WTC11 (cell line): ENCODE measurements around the gene HOXB5. TPM values are rescaled to one million over a fixed set of nuclear protein-coding genes. Genes with fewer than 3 reads are reported as not detected.

Experiments used
- ATAC-seq: fragments of 200-7000 bp; cut with Tn5 transposase; 2 replicates; pipeline ENCODE4 v1.10.0; 2021; ENCODE audit warnings: mild to moderate bottlenecking, moderate library complexity
- CTCF ChIA-PET: fragments of 300-600 bp; sonication (Branson Sonifier 250); formaldehyde crosslinking; loops from one replicate; lab custom pipeline; 2021; ENCODE audit warnings: antibody characterized with exemption; lab: Charles Lee
- POLR2A ChIA-PET: fragments of 350-600 bp; sonication (Branson Sonifier 250); formaldehyde crosslinking; loops from one replicate; lab custom pipeline; 2021; ENCODE audit warnings: antibody characterized with exemption; lab: Charles Lee
- DNase-seq: peaks from one replicate; pipeline ENCODE4 v3.0.0; 2021; ENCODE audit warnings: low spot score
- H3K27ac Mint-ChIP-seq: 2 replicates; pipeline ENCODE4 v1.8.0; 2021; ENCODE audit warnings: mixed read lengths
- H3K27me3 Mint-ChIP-seq: 2 replicates; pipeline ENCODE4 v1.8.0; 2021; ENCODE audit warnings: low read depth, mild to moderate bottlenecking, moderate library complexity, mixed read lengths
- H3K36me3 Mint-ChIP-seq: 2 replicates; pipeline ENCODE4 v1.8.0; 2021; ENCODE audit warnings: mixed read lengths
- H3K4me1 Mint-ChIP-seq: 2 replicates; pipeline ENCODE4 v1.8.0; 2022; ENCODE audit warnings: mixed read lengths
- H3K4me3 Mint-ChIP-seq: 2 replicates; pipeline ENCODE4 v1.8.0; 2021; ENCODE audit warnings: mild to moderate bottlenecking, moderate library complexity, mixed read lengths
- H3K9me3 Mint-ChIP-seq: 2 replicates; pipeline ENCODE4 v1.8.0; 2021; ENCODE audit warnings: mixed read lengths
- FOXK1 ChIP-seq: sonication (generic); formaldehyde crosslinking; IDR thresholded peaks from 2 replicates; pipeline ENCODE4 v1.8.0; 2022; ENCODE audit warnings: mild to moderate bottlenecking, moderate library complexity, missing genetic modification reagents
- FOXP1 ChIP-seq: sonication (generic); formaldehyde crosslinking; IDR thresholded peaks from 2 replicates; pipeline ENCODE4 v1.8.0; 2022; ENCODE audit warnings: missing genetic modification reagents, mild to moderate bottlenecking, moderate library complexity, borderline replicate concordance
- GABPB1 ChIP-seq: sonication (generic); formaldehyde crosslinking; IDR thresholded peaks from 2 replicates; pipeline ENCODE4 v1.8.1; 2023; ENCODE audit warnings: mild to moderate bottlenecking, missing genetic modification reagents
- GRHL2 ChIP-seq: fragments of 250-450 bp; sonication (Bioruptor Pico); IDR thresholded peaks from 2 replicates; pipeline ENCODE4 v1.8.0; 2022; ENCODE audit warnings: mild to moderate bottlenecking, moderate library complexity; ENCODE audit not compliant: insufficient replicate concordance, severe bottlenecking
- MYBL2 ChIP-seq: sonication (generic); formaldehyde crosslinking; IDR thresholded peaks from 2 replicates; pipeline ENCODE4 v1.8.1; 2023; ENCODE audit warnings: mild to moderate bottlenecking, moderate library complexity, missing genetic modification reagents
- NR2C2 ChIP-seq: sonication (generic); formaldehyde crosslinking; IDR thresholded peaks from 2 replicates; pipeline ENCODE4 v1.8.0; 2022; ENCODE audit warnings: mild to moderate bottlenecking, missing genetic modification reagents
- SMAD4 ChIP-seq: sonication (generic); formaldehyde crosslinking; IDR thresholded peaks from 2 replicates; pipeline ENCODE4 v1.8.0; 2022; ENCODE audit warnings: mild to moderate bottlenecking, missing genetic modification reagents
- SOX15 ChIP-seq: fragments of 250-450 bp; sonication (Bioruptor Pico); IDR thresholded peaks from 2 replicates; pipeline ENCODE4 v1.9.0; 2021; ENCODE audit warnings: mild to moderate bottlenecking
- SP1 ChIP-seq: sonication (generic); formaldehyde crosslinking; conservative IDR thresholded peaks from 2 replicates; pipeline ENCODE4 v1.8.1; 2022; ENCODE audit warnings: missing genetic modification reagents
- TEAD4 ChIP-seq: sonication (generic); formaldehyde crosslinking; IDR thresholded peaks from 2 replicates; pipeline ENCODE4 v1.8.0; 2022; ENCODE audit warnings: mild to moderate bottlenecking, missing genetic modification reagents
- ZNF219 ChIP-seq: sonication (generic); formaldehyde crosslinking; IDR thresholded peaks from 2 replicates; pipeline ENCODE4 v1.8.0; 2023; ENCODE audit warnings: missing genetic modification reagents, mild to moderate bottlenecking, borderline replicate concordance
- ZNF232 ChIP-seq: sonication (generic); formaldehyde crosslinking; IDR thresholded peaks from 2 replicates; pipeline ENCODE4 v1.8.0; 2022; ENCODE audit warnings: mild to moderate bottlenecking, missing genetic modification reagents
- ZNF317 ChIP-seq: sonication (generic); formaldehyde crosslinking; IDR thresholded peaks from 2 replicates; pipeline ENCODE4 v1.8.1; 2023; ENCODE audit warnings: low read depth, mild to moderate bottlenecking, moderate library complexity, missing genetic modification reagents, borderline replicate concordance
- ZNF671 ChIP-seq: fragments of 250-450 bp; sonication (Bioruptor Pico); IDR thresholded peaks from 2 replicates; pipeline ENCODE4 v1.8.0; 2021; ENCODE audit warnings: mild to moderate bottlenecking
- total RNA-seq: library from RNA; stranded (reverse); gene quantifications from 3 replicates; pipeline ENCODE4 v1.2.3, GENCODE V29; 2021
- TF ChIP-seq, protein P1 (sequence below): sonication (generic); formaldehyde crosslinking; IDR thresholded peaks from 2 replicates; pipeline ENCODE4 v1.8.1; 2023; ENCODE audit warnings: mild to moderate bottlenecking, missing genetic modification reagents
- TF ChIP-seq, protein P2 (sequence below): fragments of 250-450 bp; sonication (Bioruptor Pico); IDR thresholded peaks from 2 replicates; pipeline ENCODE4 v1.9.0; 2021; ENCODE audit warnings: mild to moderate bottlenecking
- TF ChIP-seq, protein P3 (sequence below): fragments of 250-450 bp; sonication (Bioruptor Pico); IDR thresholded peaks from 2 replicates; pipeline ENCODE4 v1.8.0; 2021; ENCODE audit warnings: mild to moderate bottlenecking
- TF ChIP-seq, protein P4 (sequence below): sonication (generic); formaldehyde crosslinking; IDR thresholded peaks from 2 replicates; pipeline ENCODE4 v1.8.1; 2022; ENCODE audit warnings: mild to moderate bottlenecking, missing genetic modification reagents, moderate library complexity, borderline replicate concordance
- TF ChIP-seq, protein P5 (sequence below): fragments of 250-450 bp; sonication (Bioruptor Pico); IDR thresholded peaks from 2 replicates; pipeline ENCODE4 v1.9.0; 2021; ENCODE audit warnings: mild to moderate bottlenecking
- TF ChIP-seq, protein P6 (sequence below): fragments of 250-450 bp; sonication (Bioruptor Pico); IDR thresholded peaks from 2 replicates; pipeline ENCODE4 v2.1.2; 2022; ENCODE audit warnings: mild to moderate bottlenecking, moderate library complexity
- TF ChIP-seq, protein P7 (sequence below): sonication (generic); formaldehyde crosslinking; IDR thresholded peaks from 2 replicates; pipeline ENCODE4 v1.8.0; 2022; ENCODE audit warnings: mild to moderate bottlenecking, missing genetic modification reagents
- TF ChIP-seq, protein P8 (sequence below): sonication (generic); formaldehyde crosslinking; IDR thresholded peaks from 2 replicates; pipeline ENCODE4 v1.8.1; 2023; ENCODE audit warnings: mild to moderate bottlenecking, missing genetic modification reagents, moderate library complexity
- TF ChIP-seq, protein P9 (sequence below): sonication (generic); formaldehyde crosslinking; IDR thresholded peaks from 2 replicates; pipeline ENCODE4 v1.8.0; 2022; ENCODE audit warnings: mild to moderate bottlenecking, missing genetic modification reagents

Gene HOXB5
- total RNA-seq, 1 experiment from 2014 or later: not detected

DNA sequence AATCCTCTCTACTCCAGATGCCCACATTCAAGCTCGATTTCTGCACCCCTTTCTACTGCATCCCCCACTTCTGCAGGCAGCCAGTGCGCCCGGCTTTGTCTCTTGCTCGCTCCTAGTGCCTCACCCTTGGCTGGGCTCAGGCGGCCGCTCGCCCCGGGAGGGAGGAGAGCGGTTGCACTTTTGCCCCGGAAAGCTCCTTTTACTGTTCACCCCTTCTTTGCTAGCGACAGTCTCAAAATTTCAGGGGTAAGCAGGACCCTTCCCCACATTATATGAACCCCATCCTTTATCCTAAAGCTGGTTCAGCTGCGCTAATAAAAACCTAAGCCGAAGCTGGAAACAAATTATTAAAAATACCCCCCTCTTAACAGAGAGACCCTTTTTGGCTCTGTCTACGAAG is 1.0 kb downstream of the HOXB5 start (continued):
- TF ChIP-seq, protein P1, sequence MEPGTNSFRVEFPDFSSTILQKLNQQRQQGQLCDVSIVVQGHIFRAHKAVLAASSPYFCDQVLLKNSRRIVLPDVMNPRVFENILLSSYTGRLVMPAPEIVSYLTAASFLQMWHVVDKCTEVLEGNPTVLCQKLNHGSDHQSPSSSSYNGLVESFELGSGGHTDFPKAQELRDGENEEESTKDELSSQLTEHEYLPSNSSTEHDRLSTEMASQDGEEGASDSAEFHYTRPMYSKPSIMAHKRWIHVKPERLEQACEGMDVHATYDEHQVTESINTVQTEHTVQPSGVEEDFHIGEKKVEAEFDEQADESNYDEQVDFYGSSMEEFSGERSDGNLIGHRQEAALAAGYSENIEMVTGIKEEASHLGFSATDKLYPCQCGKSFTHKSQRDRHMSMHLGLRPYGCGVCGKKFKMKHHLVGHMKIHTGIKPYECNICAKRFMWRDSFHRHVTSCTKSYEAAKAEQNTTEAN: no peak
- TF ChIP-seq, protein P2, sequence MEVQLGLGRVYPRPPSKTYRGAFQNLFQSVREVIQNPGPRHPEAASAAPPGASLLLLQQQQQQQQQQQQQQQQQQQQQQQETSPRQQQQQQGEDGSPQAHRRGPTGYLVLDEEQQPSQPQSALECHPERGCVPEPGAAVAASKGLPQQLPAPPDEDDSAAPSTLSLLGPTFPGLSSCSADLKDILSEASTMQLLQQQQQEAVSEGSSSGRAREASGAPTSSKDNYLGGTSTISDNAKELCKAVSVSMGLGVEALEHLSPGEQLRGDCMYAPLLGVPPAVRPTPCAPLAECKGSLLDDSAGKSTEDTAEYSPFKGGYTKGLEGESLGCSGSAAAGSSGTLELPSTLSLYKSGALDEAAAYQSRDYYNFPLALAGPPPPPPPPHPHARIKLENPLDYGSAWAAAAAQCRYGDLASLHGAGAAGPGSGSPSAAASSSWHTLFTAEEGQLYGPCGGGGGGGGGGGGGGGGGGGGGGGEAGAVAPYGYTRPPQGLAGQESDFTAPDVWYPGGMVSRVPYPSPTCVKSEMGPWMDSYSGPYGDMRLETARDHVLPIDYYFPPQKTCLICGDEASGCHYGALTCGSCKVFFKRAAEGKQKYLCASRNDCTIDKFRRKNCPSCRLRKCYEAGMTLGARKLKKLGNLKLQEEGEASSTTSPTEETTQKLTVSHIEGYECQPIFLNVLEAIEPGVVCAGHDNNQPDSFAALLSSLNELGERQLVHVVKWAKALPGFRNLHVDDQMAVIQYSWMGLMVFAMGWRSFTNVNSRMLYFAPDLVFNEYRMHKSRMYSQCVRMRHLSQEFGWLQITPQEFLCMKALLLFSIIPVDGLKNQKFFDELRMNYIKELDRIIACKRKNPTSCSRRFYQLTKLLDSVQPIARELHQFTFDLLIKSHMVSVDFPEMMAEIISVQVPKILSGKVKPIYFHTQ (CRISPR knock-in tag): no peak
- TF ChIP-seq, protein P3, sequence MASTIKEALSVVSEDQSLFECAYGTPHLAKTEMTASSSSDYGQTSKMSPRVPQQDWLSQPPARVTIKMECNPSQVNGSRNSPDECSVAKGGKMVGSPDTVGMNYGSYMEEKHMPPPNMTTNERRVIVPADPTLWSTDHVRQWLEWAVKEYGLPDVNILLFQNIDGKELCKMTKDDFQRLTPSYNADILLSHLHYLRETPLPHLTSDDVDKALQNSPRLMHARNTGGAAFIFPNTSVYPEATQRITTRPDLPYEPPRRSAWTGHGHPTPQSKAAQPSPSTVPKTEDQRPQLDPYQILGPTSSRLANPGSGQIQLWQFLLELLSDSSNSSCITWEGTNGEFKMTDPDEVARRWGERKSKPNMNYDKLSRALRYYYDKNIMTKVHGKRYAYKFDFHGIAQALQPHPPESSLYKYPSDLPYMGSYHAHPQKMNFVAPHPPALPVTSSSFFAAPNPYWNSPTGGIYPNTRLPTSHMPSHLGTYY: no peak
- TF ChIP-seq, protein P4, sequence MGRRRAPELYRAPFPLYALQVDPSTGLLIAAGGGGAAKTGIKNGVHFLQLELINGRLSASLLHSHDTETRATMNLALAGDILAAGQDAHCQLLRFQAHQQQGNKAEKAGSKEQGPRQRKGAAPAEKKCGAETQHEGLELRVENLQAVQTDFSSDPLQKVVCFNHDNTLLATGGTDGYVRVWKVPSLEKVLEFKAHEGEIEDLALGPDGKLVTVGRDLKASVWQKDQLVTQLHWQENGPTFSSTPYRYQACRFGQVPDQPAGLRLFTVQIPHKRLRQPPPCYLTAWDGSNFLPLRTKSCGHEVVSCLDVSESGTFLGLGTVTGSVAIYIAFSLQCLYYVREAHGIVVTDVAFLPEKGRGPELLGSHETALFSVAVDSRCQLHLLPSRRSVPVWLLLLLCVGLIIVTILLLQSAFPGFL (CRISPR knock-in tag): no peak
- TF ChIP-seq TEAD4 (CRISPR knock-in tag) (no peak), NR2C2 (CRISPR knock-in tag) (no peak)

DNA sequence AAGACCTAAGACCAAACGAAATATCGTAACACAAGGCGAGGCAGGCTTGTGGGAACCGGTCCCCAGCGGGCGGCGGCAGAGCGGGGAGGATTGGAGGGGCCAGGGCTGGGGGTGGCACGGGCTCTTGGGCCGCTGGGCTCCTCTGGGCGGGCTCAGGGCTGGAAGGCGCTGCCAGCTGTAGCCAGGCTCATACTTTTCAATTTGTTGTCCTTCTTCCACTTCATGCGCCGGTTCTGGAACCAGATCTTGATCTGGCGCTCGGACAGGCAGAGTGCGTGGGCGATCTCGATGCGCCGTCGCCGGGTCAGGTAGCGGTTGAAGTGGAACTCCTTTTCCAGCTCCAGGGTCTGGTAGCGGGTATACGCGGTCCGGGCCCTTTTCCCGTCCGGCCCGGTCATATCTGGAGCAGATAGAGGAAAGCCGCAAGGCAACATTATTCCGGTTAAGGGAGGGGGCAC is 1.5 kb downstream of the HOXB5 start:
- Mint-ChIP-seq H3K9me3 (no peaks in the 10 kb centered on the region), H3K4me3 (no peak overlapping the region), H3K27ac (no peak overlapping the region), H3K27me3 (peaks cover 100% of the 10 kb centered on the region; the same call in 1 of the 2 replicates), H3K36me3 (peaks cover 2% of the 10 kb centered on the region; the same call in 1 of the 2 replicates), H3K4me1 (peaks cover 51% of the 10 kb centered on the region)
- DNase-seq (no peak), ATAC-seq (no peak)
- ChIA-PET CTCF (interaction anchor here (0.7 to 2.5 kb wide), 8 partner anchors 8 to 284 kb away, joined by 3 to 15 read pairs (median 7); partner anchors contain the start of gene HOXB8), POLR2A (no interaction called here)
- TF ChIP-seq, protein P5, sequence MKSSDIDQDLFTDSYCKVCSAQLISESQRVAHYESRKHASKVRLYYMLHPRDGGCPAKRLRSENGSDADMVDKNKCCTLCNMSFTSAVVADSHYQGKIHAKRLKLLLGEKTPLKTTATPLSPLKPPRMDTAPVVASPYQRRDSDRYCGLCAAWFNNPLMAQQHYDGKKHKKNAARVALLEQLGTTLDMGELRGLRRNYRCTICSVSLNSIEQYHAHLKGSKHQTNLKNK: no peak
- no peak for TF ChIP-seq FOXK1 (CRISPR knock-in tag)
- TF ChIP-seq MYBL2: no peak
- no peak for TF ChIP-seq ZNF671 (CRISPR knock-in tag)
- TF ChIP-seq ZNF232 (CRISPR knock-in tag): no peak
- TF ChIP-seq SMAD4 (CRISPR knock-in tag): no peak
- TF ChIP-seq, protein P6, sequence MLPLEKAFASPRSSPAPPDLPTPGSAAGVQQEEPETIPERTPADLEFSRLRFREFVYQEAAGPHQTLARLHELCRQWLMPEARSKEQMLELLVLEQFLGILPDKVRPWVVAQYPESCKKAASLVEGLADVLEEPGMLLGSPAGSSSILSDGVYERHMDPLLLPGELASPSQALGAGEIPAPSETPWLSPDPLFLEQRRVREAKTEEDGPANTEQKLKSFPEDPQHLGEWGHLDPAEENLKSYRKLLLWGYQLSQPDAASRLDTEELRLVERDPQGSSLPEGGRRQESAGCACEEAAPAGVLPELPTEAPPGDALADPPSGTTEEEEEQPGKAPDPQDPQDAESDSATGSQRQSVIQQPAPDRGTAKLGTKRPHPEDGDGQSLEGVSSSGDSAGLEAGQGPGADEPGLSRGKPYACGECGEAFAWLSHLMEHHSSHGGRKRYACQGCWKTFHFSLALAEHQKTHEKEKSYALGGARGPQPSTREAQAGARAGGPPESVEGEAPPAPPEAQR (CRISPR knock-in tag): no peak
- no peak for TF ChIP-seq NR2C2 (CRISPR knock-in tag)
- TF ChIP-seq SP1 (CRISPR knock-in tag): no peak
- TF ChIP-seq, protein P7, sequence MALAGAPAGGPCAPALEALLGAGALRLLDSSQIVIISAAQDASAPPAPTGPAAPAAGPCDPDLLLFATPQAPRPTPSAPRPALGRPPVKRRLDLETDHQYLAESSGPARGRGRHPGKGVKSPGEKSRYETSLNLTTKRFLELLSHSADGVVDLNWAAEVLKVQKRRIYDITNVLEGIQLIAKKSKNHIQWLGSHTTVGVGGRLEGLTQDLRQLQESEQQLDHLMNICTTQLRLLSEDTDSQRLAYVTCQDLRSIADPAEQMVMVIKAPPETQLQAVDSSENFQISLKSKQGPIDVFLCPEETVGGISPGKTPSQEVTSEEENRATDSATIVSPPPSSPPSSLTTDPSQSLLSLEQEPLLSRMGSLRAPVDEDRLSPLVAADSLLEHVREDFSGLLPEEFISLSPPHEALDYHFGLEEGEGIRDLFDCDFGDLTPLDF (CRISPR knock-in tag): no peak
- TF ChIP-seq ZNF219 (CRISPR knock-in tag): no peak
- no peak for TF ChIP-seq GRHL2 (CRISPR knock-in tag)
- TF ChIP-seq, protein P8, sequence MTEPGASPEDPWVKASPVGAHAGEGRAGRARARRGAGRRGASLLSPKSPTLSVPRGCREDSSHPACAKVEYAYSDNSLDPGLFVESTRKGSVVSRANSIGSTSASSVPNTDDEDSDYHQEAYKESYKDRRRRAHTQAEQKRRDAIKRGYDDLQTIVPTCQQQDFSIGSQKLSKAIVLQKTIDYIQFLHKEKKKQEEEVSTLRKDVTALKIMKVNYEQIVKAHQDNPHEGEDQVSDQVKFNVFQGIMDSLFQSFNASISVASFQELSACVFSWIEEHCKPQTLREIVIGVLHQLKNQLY (CRISPR knock-in tag): no peak
- no peak for TF ChIP-seq FOXP1
- no peak for TF ChIP-seq SOX15 (CRISPR knock-in tag)
- no peak for TF ChIP-seq ZNF317 (CRISPR knock-in tag)
- TF ChIP-seq, protein P9, sequence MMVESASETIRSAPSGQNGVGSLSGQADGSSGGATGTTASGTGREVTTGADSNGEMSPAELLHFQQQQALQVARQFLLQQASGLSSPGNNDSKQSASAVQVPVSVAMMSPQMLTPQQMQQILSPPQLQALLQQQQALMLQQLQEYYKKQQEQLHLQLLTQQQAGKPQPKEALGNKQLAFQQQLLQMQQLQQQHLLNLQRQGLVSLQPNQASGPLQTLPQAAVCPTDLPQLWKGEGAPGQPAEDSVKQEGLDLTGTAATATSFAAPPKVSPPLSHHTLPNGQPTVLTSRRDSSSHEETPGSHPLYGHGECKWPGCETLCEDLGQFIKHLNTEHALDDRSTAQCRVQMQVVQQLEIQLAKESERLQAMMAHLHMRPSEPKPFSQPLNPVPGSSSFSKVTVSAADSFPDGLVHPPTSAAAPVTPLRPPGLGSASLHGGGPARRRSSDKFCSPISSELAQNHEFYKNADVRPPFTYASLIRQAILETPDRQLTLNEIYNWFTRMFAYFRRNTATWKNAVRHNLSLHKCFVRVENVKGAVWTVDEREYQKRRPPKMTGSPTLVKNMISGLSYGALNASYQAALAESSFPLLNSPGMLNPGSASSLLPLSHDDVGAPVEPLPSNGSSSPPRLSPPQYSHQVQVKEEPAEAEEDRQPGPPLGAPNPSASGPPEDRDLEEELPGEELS (CRISPR knock-in tag): no peak
- TF ChIP-seq GABPB1 (CRISPR knock-in tag): no peak
- TF ChIP-seq, protein P4 (CRISPR knock-in tag): no peak
